Measurements from ENCODE around the gene RD3L. TPM values are rescaled to one million over a fixed set of nuclear protein-coding genes. Genes with fewer than 3 reads are reported as not detected.
A peak's percentile ranks its signal among the peaks of the same experiment; 100 is the strongest.

Gene RD3L
- total RNA-seq, 4 donors from 2014 or later = not detected

DNA sequence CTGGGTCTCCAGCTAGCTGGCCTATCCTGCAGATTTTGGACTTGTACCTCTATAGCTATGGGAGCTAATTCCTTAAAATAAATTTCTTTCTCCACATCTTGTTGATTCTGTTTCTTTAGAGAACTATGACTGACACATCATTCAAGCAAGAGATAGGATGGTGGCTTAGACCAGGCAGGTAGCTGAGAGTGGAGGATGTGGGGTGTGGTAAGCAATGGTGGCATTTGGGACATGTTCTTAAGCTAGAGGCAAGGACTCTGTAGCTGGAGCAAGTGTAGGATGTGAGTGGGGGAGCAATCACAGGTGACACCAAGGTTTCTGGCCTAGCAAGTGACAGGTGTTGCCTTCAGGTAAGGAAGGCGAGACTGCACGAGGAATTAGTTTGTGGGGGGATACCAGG lies 7.2 kb downstream of the RD3L start:
- TF ChIP-seq POLR2A (IDR thresholded peaks at IDR 0.05) = no peak
- TF ChIP-seq, protein P1, sequence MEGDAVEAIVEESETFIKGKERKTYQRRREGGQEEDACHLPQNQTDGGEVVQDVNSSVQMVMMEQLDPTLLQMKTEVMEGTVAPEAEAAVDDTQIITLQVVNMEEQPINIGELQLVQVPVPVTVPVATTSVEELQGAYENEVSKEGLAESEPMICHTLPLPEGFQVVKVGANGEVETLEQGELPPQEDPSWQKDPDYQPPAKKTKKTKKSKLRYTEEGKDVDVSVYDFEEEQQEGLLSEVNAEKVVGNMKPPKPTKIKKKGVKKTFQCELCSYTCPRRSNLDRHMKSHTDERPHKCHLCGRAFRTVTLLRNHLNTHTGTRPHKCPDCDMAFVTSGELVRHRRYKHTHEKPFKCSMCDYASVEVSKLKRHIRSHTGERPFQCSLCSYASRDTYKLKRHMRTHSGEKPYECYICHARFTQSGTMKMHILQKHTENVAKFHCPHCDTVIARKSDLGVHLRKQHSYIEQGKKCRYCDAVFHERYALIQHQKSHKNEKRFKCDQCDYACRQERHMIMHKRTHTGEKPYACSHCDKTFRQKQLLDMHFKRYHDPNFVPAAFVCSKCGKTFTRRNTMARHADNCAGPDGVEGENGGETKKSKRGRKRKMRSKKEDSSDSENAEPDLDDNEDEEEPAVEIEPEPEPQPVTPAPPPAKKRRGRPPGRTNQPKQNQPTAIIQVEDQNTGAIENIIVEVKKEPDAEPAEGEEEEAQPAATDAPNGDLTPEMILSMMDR (IDR thresholded peaks at IDR 0.05) = no peak
- no peak overlapping the region for H3K4me3 ChIP-seq (ENCODE audit: low read depth, poor library complexity, severe bottlenecking)
- WGBS, 2 donors = 70 to 72% methylated on average over 2 of the region's 2 CpGs
- intact Hi-C loops (cut with DNase I; ENCODE audit: low total_unique reads) = no loop called here
- no peak for DNase-seq (ENCODE audit: low spot score in 2 of 2)

DNA sequence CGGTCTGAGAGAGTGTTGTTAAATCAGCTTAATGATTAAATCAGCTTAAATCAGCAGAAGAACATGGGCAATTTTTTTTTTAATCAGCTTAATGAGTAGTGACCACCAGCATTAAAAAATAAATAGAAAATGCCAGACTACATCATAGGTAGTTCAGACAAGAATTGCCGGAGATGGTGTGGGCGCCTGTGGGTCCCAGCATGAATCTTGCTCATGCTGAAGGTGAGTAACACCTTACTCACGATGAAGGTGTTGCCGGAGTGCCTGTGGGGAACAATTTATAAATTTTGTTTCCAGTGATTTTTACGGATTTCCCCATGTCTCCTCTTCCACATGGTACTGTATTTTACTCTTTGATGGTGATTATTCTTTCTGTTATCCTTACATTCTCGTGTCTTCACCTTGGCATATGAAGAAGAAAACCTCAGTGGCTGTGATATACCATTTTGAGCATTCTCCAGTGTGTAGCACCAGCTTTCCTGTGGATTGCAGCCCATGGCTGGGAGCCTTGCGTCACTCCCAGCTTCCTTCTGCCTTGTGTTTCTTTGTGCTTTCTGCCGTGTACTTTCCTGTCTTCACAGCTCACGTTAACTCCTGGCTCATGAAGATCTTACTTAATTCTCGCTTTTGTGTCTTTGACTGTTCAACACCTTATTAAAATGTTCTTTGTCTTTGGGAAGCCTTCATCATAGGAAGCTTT lies 9.4 kb downstream of the RD3L start:
- no peak for TF ChIP-seq POLR2A (IDR thresholded peaks at IDR 0.05)
- TF ChIP-seq, protein P1 (IDR thresholded peaks at IDR 0.05) = no peak
- WGBS, 2 donors = 60 to 62% methylated on average over 11 of the region's 11 CpGs
- H3K4me3 ChIP-seq (ENCODE audit: low read depth, poor library complexity, severe bottlenecking) = no peak overlapping the region
- intact Hi-C loops (cut with DNase I; ENCODE audit: low total_unique reads) = no loop called here
- no peak for DNase-seq (ENCODE audit: low spot score in 2 of 2)

DNA sequence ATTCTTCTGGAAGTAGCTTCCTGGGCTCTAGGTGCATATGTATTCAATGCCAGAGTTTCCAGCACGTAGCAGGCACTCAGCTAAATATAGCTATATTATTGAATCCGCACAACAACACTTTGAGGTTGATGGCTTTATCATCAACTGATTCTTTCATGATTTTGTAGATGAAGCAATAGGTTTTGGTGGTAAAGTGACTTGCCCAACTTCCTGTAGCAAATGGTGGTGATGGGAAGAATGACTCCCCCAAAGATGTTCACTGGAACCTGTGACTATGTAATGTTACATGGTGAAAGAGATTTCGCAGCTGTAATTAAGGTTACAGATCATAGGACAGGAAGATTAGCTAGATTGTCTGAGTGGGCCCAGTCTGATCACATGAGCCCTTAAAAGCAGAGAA lies 10.9 kb downstream of the RD3L start:
- 70 to 91% methylated on average over 3 of the region's 3 CpGs for WGBS, 2 donors
- TF ChIP-seq, protein P1 (IDR thresholded peaks at IDR 0.05) = no peak
- TF ChIP-seq POLR2A (IDR thresholded peaks at IDR 0.05) = no peak
- intact Hi-C loops (cut with DNase I; ENCODE audit: low total_unique reads) = no loop called here
- DNase-seq (ENCODE audit: low spot score in 2 of 2) = no peak
- no peak overlapping the region for H3K4me3 ChIP-seq (ENCODE audit: low read depth, poor library complexity, severe bottlenecking)

DNA sequence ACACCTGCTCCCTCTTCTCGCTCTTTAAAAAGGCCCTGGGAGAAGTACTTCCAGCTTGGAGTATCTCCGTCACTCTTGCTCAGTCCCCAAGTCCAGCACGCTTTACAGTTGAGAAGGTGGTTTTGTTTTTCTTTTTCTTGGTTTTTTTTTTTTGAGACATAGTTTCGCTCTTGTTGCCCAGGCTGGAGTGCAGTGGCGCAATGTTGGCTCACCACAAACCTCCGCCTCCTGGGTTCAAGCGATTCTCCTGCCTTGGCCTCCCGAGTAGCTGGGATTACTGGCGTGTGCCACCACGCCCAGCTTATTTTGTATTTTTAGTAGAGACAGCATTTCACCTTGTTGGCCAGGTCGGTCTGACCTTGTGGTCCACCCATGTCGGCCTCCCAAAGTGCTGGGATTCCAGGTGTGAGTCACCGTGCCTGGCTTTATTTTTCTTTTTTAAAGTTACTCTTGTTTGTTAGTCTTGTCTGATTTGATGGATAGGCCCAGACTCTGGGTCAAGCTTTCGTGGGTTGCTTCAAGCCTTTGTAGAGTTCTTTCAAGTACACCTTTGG lies 12.2 kb downstream of the RD3L start:
- 83% methylated on average over 14 of the region's 14 CpGs for WGBS, 2 donors
- DNase-seq (ENCODE audit: low spot score in 2 of 2) = peak in 1 of 2 donors; percentile 74
- TF ChIP-seq, protein P1 (IDR thresholded peaks at IDR 0.05) = no peak
- TF ChIP-seq POLR2A (IDR thresholded peaks at IDR 0.05) = no peak
- H3K4me3 ChIP-seq (ENCODE audit: low read depth, poor library complexity, severe bottlenecking) = no peak overlapping the region
- intact Hi-C loops (cut with DNase I; ENCODE audit: low total_unique reads) = no loop called here

DNA sequence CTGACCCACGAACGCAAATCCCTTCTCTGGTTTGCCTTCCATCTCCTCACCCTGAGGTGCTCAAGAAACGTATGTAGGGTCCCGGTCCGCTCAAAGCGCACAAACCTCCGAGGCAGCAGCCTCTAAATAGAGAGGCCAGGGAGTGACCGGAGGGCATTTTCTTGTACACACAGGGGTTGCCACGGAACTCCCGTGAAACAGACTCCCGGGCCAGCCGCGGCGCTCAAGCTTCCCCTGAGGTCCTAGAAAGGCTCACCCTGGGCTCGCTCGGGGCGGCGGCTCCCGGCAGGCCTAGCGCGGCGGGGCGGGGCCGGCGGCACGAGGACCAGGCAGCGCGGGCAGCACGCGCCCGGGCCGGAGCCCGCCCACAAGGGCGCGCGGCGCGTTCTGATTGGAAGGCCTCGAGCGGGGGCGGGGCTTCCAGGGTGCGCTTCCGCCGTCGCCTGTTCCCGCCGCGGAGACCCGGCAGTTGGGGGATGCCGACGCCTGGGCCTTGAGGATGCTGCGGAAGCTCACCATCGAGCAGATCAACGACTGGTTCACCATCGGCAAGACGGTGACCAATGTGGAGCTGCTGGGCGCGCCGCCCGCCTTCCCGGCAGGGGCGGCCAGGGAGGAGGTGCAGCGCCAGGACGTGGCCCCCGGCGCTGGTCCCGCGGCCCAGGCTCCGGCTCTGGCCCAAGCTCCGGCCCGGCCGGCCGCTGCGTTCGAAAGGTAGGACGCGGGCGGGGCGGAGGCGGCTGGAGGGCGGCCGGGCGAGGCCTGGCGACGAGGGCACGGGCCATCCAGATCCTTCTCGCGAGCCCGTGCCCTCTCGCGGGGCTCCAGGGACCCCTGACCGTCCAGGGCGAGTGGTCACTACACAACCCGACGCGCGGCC lies 14.1 kb downstream of the RD3L start, which contains the start of gene TDRD9:
Gene TDRD9, plus strand, starts transcription at position 446 of the 880 bp plus-strand sequence. Its CDS starts 54 bp downstream, at position 500.
- H3K4me3 ChIP-seq (ENCODE audit: low read depth, poor library complexity, severe bottlenecking) = no peak within 1 kb of the TSS
- peak in 1 of 2 donors; percentile 80 for DNase-seq (ENCODE audit: low spot score in 2 of 2)
- intact Hi-C loops (cut with DNase I; ENCODE audit: low total_unique reads) = no loop called here
- TF ChIP-seq, protein P1 (IDR thresholded peaks at IDR 0.05) = no peak
- TF ChIP-seq POLR2A (IDR thresholded peaks at IDR 0.05) = no peak
- WGBS, 2 donors = 81 to 82% methylated on average over 76 to 92 of the region's 97 CpGs

All from lower leg skin (tissue), 4 donors.